Gastrocnemius medialis (tissue), 4 donors: ENCODE data around the gene TRAK1.

Experiments used
- CTCF ChIP-seq, 5 experiments: fragments of 450-650 bp in 3 of 5; fragments of 200-600 bp in 2 of 5; sonication (generic) in 2 of 5; IDR thresholded peaks in 4 of 5; conservative IDR thresholded peaks in 1 of 5; 1 replicate in 4 of 5; 2 replicates in 1 of 5; pipeline ENCODE4 v1.5.1; 2016 to 2019; ENCODE audit warnings: antibody characterized with exemption in 5 of 5, mild to moderate bottlenecking in 3 of 5, moderate library complexity in 3 of 5
- POLR2A ChIP-seq, 2 donors: fragments of 450-650 bp; IDR thresholded peaks; one replicate each; pipeline ENCODE4 v1.6.1; 2017; ENCODE audit warnings: antibody characterized with exemption in 2 of 2, mild to moderate bottlenecking in 2 of 2, moderate library complexity in 2 of 2

DNA sequence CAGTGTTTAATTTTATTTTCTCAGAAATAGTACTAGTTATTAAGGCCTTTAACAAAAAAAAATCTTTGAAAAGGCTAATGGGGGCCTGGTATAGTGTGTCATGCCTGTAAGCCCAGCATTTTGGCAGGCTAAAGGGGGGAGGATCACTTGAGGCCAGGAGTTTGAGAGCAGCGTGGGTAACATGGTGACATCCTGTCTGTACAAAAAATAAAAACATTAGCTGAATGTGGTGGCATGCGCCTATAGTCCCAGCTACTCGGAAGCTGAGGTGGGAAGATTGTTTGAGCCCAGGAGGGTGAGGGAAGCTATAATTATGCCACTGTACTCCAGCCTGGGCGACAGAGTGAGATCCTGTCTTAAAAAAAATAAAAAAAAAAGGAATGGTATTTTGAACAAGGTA, 61.9 kb downstream of the TRAK1 start:
- TF ChIP-seq CTCF (IDR thresholded peaks at IDR 0.05 in 4 of 5, conservative IDR thresholded peaks at IDR 0.05 in 1 of 5) (no peak), POLR2A (IDR thresholded peaks at IDR 0.05) (no peak)
